HepG2 (cell line): Measurements from ENCODE around the gene MYO18B. TPM values are rescaled to one million over a fixed set of nuclear protein-coding genes. Genes with fewer than 3 reads are reported as not detected.

Experiments used
- ATAC-seq: fragments of 200-7000 bp; cut with Tn5 transposase; 3 replicates; pipeline ENCODE4 v1.9.1; 2020; ENCODE audit warnings: mild to moderate bottlenecking, moderate library complexity
- BruUV-seq: library from RNA; stranded (reverse); fragments of 400-500 nt; replicated peaks from 2 replicates; lab custom pipeline; 2021; lab: Mats Ljungman, UMichigan
- CTCF ChIA-PET: fragments of 300-600 bp; formaldehyde crosslinking; extraction: SDS; loops from one replicate; lab custom pipeline; 2021; ENCODE audit warnings: low total read pairs, inconsistent platforms, low intra/inter-chr PET ratio; lab: Yijun Ruan, JAX
- POLR2A ChIA-PET: fragments of 350-600 bp; sonication (Branson Sonifier 250); formaldehyde crosslinking; loops from one replicate; lab custom pipeline; 2020; ENCODE audit warnings: antibody characterized with exemption, inconsistent platforms; lab: Yijun Ruan, JAX
- DNase-seq: peaks from one replicate; pipeline ENCODE4 v3.0.0-alpha.2; 2015; ENCODE audit warnings: low spot score
- FAIRE-seq: peaks from 3 replicates; lab custom pipeline; 2011; peaks lifted over from hg19 to GRCh38; lab: Jason Lieb, UNC
- H2AFZ ChIP-seq: one replicate; pipeline ENCODE4 v1.6.1; 2011; ENCODE audit warnings: low read length, inconsistent platforms
- H3K27ac ChIP-seq: fragments of 300-600 bp; 3 replicates; pipeline ENCODE4 v1.8.0; 2011; ENCODE audit warnings: mixed run types, mild to moderate bottlenecking, mixed read lengths, low read length, inconsistent platforms; ENCODE audit not compliant: insufficient read depth; ENCODE audit errors: extremely low read length
- H3K27me3 ChIP-seq, 2 experiments: fragments of 200-600 bp in 1 of 2; 2 replicates in 1 of 2; 3 replicates in 1 of 2; pipeline versions ENCODE4 v1.6.0 to v1.8.0; 2011; ENCODE audit warnings: low read length in 2 of 2, mild to moderate bottlenecking in 2 of 2, moderate library complexity in 2 of 2, inconsistent platforms in 1 of 2; ENCODE audit not compliant: insufficient read depth in 2 of 2, control insufficient read depth in 1 of 2
- H3K36me3 ChIP-seq, 2 experiments: fragments of 200-600 bp in 1 of 2; replicated peaks in 1 of 2; 2 replicates in 1 of 2; 3 replicates in 1 of 2; pipeline versions ENCODE4 v1.5.1 to v1.8.0; 2011; ENCODE audit warnings: low read length in 2 of 2, inconsistent platforms in 1 of 2; ENCODE audit not compliant: insufficient read depth in 2 of 2, control insufficient read depth in 1 of 2
- H3K4me1 ChIP-seq: 2 replicates; pipeline ENCODE4 v1.5.1; 2012; ENCODE audit warnings: low read length, inconsistent platforms; ENCODE audit not compliant: insufficient read depth
- H3K4me2 ChIP-seq: 2 replicates; pipeline ENCODE4 v1.6.0; 2011; ENCODE audit warnings: low read depth, low read length, inconsistent platforms
- H3K4me3 ChIP-seq, 3 experiments: fragments of 200-600 bp in 1 of 3; sonication (generic), shearing (Covaris generic) in 1 of 3; replicated peaks in 1 of 3; 2 replicates each; pipeline ENCODE4 v1.5.1; 2011 to 2016; ENCODE audit warnings: low read length in 3 of 3, inconsistent platforms in 2 of 3, low read depth in 2 of 3, mild to moderate bottlenecking in 2 of 3, control low read depth in 1 of 3, mixed read lengths in 1 of 3; ENCODE audit not compliant: insufficient read depth in 1 of 3
- H3K79me2 ChIP-seq: one replicate; pipeline ENCODE4 v1.6.1; 2011; ENCODE audit warnings: low read length, inconsistent platforms; ENCODE audit not compliant: insufficient read depth
- H3K9ac ChIP-seq: 2 replicates; pipeline ENCODE4 v1.6.0; 2011; ENCODE audit warnings: mild to moderate bottlenecking, low read depth, low read length, inconsistent platforms; ENCODE audit not compliant: insufficient read depth
- H3K9me3 ChIP-seq: 2 replicates; pipeline ENCODE4 v1.5.1; 2012; ENCODE audit warnings: mild to moderate bottlenecking, low read length
- H4K20me1 ChIP-seq: 2 replicates; pipeline ENCODE4 v1.6.0; 2011; ENCODE audit warnings: inconsistent platforms, mild to moderate bottlenecking, low read length, moderate library complexity; ENCODE audit not compliant: insufficient read depth
- BRCA1 ChIP-seq: sonication (generic); formaldehyde crosslinking; IDR thresholded peaks from 2 replicates; pipeline ENCODE4 v1.4.0; 2020; ENCODE audit warnings: missing genetic modification reagents
- ERF ChIP-seq: IDR thresholded peaks from 2 replicates; pipeline ENCODE4 v1.6.1; 2018; ENCODE audit warnings: missing biosample characterization, missing genetic modification reagents
- MZF1 ChIP-seq: sonication (generic); formaldehyde crosslinking; IDR thresholded peaks from 2 replicates; pipeline ENCODE4 v1.8.1; 2023; ENCODE audit warnings: mild to moderate bottlenecking, missing genetic modification reagents, borderline replicate concordance
- POLR2AphosphoS5 ChIP-seq: IDR thresholded peaks from 2 replicates; pipeline ENCODE4 v1.6.1; 2012; ENCODE audit warnings: low read depth, low read length
- SRSF4 ChIP-seq: fragments of 200-400 bp; formaldehyde crosslinking; IDR thresholded peaks from one replicate; pipeline ENCODE4 v1.6.1; 2018; ENCODE audit warnings: mild to moderate bottlenecking, low read depth, low read length, moderate library complexity; ENCODE audit not compliant: poor library complexity, severe bottlenecking
- U2AF2 ChIP-seq: fragments of 200-400 bp; formaldehyde crosslinking; IDR thresholded peaks from 2 replicates; pipeline ENCODE4 v1.6.1; 2017; ENCODE audit warnings: low read depth, mild to moderate bottlenecking, low read length
- ZBTB20 ChIP-seq: sonication (generic); formaldehyde crosslinking; IDR thresholded peaks from 2 replicates; pipeline ENCODE4 v1.8.1; 2023; ENCODE audit warnings: missing genetic modification reagents, low read depth, mild to moderate bottlenecking, borderline replicate concordance
- ZNF160 ChIP-seq: sonication (generic); formaldehyde crosslinking; IDR thresholded peaks from 2 replicates; pipeline ENCODE4 v1.8.0; 2022; ENCODE audit warnings: mild to moderate bottlenecking, inconsistent platforms, missing genetic modification reagents
- ZNF660 ChIP-seq: sonication (generic); formaldehyde crosslinking; IDR thresholded peaks from 2 replicates; pipeline ENCODE4 v1.5.1; 2020; ENCODE audit warnings: mild to moderate bottlenecking, low read depth, missing genetic modification reagents, borderline replicate concordance
- ZNF737 ChIP-seq: sonication (generic); formaldehyde crosslinking; IDR thresholded peaks from 2 replicates; pipeline ENCODE4 v1.5.0; 2020; ENCODE audit warnings: missing genetic modification reagents, mild to moderate bottlenecking, borderline replicate concordance
- ZNF788 ChIP-seq: sonication (generic); formaldehyde crosslinking; IDR thresholded peaks from 2 replicates; pipeline ENCODE4 v1.5.0; 2020; ENCODE audit warnings: mild to moderate bottlenecking, missing genetic modification reagents, borderline replicate concordance
- WGBS: methylation state at CpG from one replicate; pipeline ENCODE4 v1.1.6; 2017; ENCODE audit warnings: low lambda C conversion rate; 5-methylcytosine and 5-hydroxymethylcytosine counted together
- in situ Hi-C: cut with HindIII; loops from 2 replicates; pipeline ENCODE4 v1.10.0; 2017; ENCODE audit warnings: low pct_unique_long_range_greater_than_20kb; ENCODE audit not compliant: extremely low pct_ligation_motif_present
- intact Hi-C: fragments of 100-400 bp; cut with micrococcal nuclease; formaldehyde crosslinking; loops from one replicate; pipeline ENCODE4 v1.10.0; 2022; ENCODE audit not compliant: unreplicated experiment
- polyA plus RNA-seq, 8 experiments: library from polyadenylated mRNA; depleted of rRNA in 3 of 8; stranded (reverse) in 7 of 8; unstranded in 1 of 8; fragments of >200 nt; fragmentation: Illumina TruSeq in 4 of 8; extraction: Trizol in 4 of 8; gene quantifications; 2 replicates each; pipeline versions ENCODE4 v1.2.1 to v1.2.3, GENCODE V29; 2011 to 2016; ENCODE audit warnings: low read depth in 4 of 8, missing spikeins in 1 of 8, mixed read lengths in 1 of 8; ENCODE audit not compliant: insufficient read depth in 1 of 8
- total RNA-seq, 5 experiments: library from RNA; depleted of rRNA; stranded (reverse); fragments of >200 nt; fragmentation: Illumina TruSeq; extraction: Trizol; gene quantifications; 2 replicates each; pipeline ENCODE4 v1.2.3, GENCODE V29; 2016; ENCODE audit warnings: low read depth in 1 of 5
- TF ChIP-seq, protein P1 (sequence below): sonication (generic); formaldehyde crosslinking; conservative IDR thresholded peaks from 2 replicates; pipeline ENCODE4 v1.5.0; 2020; ENCODE audit warnings: missing genetic modification reagents
- TF ChIP-seq, protein P2 (sequence below): sonication (generic); formaldehyde crosslinking; IDR thresholded peaks from 2 replicates; pipeline ENCODE4 v1.5.0; 2020; ENCODE audit warnings: mild to moderate bottlenecking, missing genetic modification reagents
- TF ChIP-seq, protein P3 (sequence below): sonication (generic); formaldehyde crosslinking; IDR thresholded peaks from 2 replicates; pipeline ENCODE4 v1.4.0; 2020; ENCODE audit warnings: missing genetic modification reagents, mild to moderate bottlenecking, borderline replicate concordance
- TF ChIP-seq, protein P4 (sequence below): sonication (generic); formaldehyde crosslinking; IDR thresholded peaks from 2 replicates; pipeline ENCODE4 v1.5.1; 2020; ENCODE audit warnings: mild to moderate bottlenecking, moderate library complexity, missing genetic modification reagents

The MYO18B gene
- total and polyA plus RNA-seq, 2 of the 13 experiments (the other 11 are each of a cell fraction or from before 2014, with no cell fraction given) = 0.01 TPM; not detected in 1

GRCh38 chr22:25940479-25940878, 198.5 kb downstream of the MYO18B start (continued):
- TF ChIP-seq ZNF737 (CRISPR knock-in tag) (no peak), BRCA1 (CRISPR knock-in tag) (no peak)
- TF ChIP-seq, all 625 proteins: peak for 0

- 43% methylated on average over 7 of the region's 8 CpGs for WGBS
- DNase-seq (no peak), FAIRE-seq (no peak), ATAC-seq (no peak)
- H3K27me3 ChIP-seq = peaks cover 1 to 6% of the 10 kb centered on the region in 2 experiments; a peak in 1 of 5 replicates
- in situ Hi-C loops = no loop called here
- H3K4me3 ChIP-seq = no peak overlapping the region
- H3K79me2 ChIP-seq = no peaks in the 10 kb centered on the region
- no peak overlapping the region for H3K4me2 ChIP-seq
- ChIA-PET POLR2A (no interaction called here), CTCF (no interaction called here)
- H3K9ac ChIP-seq = no peak overlapping the region
- no peaks in the 10 kb centered on the region for H3K36me3 ChIP-seq
- intact Hi-C loops = loop anchor here (10.0 kb wide), 1 partner anchor 63 kb away; no protein-coding TSS in a partner anchor
- H4K20me1 ChIP-seq = no peaks in the 10 kb centered on the region
- BruUV-seq = no TSS peak
- H3K9me3 ChIP-seq = no peaks in the 10 kb centered on the region
- H3K4me1 ChIP-seq = no peaks in the 10 kb centered on the region
- H3K27ac ChIP-seq = no peak overlapping the region
- H2AFZ ChIP-seq = no peak overlapping the region
- TF ChIP-seq SRSF4 (no peak), ZNF160 (CRISPR knock-in tag) (no peak), U2AF2 (no peak), ZBTB20 (no peak), ZNF660 (CRISPR knock-in tag) (no peak), MZF1 (CRISPR knock-in tag) (no peak), ERF (CRISPR knock-in tag) (no peak), ZNF788 (no peak), POLR2AphosphoS5 (no peak)
- TF ChIP-seq, protein P1, sequence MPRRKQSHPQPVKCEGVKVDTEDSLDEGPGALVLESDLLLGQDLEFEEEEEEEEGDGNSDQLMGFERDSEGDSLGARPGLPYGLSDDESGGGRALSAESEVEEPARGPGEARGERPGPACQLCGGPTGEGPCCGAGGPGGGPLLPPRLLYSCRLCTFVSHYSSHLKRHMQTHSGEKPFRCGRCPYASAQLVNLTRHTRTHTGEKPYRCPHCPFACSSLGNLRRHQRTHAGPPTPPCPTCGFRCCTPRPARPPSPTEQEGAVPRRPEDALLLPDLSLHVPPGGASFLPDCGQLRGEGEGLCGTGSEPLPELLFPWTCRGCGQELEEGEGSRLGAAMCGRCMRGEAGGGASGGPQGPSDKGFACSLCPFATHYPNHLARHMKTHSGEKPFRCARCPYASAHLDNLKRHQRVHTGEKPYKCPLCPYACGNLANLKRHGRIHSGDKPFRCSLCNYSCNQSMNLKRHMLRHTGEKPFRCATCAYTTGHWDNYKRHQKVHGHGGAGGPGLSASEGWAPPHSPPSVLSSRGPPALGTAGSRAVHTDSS = no peak
- TF ChIP-seq, protein P2, sequence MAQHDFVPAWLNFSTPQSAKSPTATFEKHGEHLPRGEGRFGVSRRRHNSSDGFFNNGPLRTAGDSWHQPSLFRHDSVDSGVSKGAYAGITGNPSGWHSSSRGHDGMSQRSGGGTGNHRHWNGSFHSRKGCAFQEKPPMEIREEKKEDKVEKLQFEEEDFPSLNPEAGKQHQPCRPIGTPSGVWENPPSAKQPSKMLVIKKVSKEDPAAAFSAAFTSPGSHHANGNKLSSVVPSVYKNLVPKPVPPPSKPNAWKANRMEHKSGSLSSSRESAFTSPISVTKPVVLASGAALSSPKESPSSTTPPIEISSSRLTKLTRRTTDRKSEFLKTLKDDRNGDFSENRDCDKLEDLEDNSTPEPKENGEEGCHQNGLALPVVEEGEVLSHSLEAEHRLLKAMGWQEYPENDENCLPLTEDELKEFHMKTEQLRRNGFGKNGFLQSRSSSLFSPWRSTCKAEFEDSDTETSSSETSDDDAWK (CRISPR knock-in tag) = no peak
- TF ChIP-seq, protein P3, sequence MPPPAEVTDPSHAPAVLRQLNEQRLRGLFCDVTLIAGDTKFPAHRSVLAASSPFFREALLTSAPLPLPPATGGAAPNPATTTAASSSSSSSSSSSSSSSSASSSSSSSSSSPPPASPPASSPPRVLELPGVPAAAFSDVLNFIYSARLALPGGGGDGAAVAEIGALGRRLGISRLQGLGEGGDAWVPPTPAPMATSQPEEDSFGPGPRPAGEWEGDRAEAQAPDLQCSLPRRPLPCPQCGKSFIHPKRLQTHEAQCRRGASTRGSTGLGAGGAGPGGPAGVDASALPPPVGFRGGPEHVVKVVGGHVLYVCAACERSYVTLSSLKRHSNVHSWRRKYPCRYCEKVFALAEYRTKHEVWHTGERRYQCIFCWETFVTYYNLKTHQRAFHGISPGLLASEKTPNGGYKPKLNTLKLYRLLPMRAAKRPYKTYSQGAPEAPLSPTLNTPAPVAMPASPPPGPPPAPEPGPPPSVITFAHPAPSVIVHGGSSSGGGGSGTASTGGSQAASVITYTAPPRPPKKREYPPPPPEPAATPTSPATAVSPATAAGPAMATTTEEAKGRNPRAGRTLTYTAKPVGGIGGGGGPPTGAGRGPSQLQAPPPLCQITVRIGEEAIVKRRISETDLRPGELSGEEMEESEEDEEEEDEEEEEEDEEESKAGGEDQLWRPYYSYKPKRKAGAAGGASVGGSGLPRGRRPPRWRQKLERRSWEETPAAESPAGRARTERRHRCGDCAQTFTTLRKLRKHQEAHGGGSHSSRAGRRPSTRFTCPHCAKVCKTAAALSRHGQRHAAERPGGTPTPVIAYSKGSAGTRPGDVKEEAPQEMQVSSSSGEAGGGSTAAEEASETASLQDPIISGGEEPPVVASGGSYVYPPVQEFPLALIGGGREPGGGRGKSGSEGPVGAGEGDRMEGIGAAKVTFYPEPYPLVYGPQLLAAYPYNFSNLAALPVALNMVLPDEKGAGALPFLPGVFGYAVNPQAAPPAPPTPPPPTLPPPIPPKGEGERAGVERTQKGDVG (CRISPR knock-in tag) = no peak
- TF ChIP-seq, protein P4, sequence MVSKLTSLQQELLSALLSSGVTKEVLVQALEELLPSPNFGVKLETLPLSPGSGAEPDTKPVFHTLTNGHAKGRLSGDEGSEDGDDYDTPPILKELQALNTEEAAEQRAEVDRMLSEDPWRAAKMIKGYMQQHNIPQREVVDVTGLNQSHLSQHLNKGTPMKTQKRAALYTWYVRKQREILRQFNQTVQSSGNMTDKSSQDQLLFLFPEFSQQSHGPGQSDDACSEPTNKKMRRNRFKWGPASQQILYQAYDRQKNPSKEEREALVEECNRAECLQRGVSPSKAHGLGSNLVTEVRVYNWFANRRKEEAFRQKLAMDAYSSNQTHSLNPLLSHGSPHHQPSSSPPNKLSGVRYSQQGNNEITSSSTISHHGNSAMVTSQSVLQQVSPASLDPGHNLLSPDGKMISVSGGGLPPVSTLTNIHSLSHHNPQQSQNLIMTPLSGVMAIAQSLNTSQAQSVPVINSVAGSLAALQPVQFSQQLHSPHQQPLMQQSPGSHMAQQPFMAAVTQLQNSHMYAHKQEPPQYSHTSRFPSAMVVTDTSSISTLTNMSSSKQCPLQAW = no peak
These were observed 199.5 kb downstream of the MYO18B start for GRCh38 chr22:25941365-25941960.
